ENCODE measurements around the gene CRACDL. TPM values are rescaled to one million over a fixed set of nuclear protein-coding genes. Genes with fewer than 3 reads are reported as not detected.
A peak's percentile ranks its signal among the peaks of the same experiment; 100 is the strongest.

Gene CRACDL
- total and polyA plus RNA-seq, 2 of the 13 experiments (the other 11 are each of a cell fraction or from before 2014, with no cell fraction given): 0.15 to 0.26 TPM

- TF ChIP-seq, protein P1, sequence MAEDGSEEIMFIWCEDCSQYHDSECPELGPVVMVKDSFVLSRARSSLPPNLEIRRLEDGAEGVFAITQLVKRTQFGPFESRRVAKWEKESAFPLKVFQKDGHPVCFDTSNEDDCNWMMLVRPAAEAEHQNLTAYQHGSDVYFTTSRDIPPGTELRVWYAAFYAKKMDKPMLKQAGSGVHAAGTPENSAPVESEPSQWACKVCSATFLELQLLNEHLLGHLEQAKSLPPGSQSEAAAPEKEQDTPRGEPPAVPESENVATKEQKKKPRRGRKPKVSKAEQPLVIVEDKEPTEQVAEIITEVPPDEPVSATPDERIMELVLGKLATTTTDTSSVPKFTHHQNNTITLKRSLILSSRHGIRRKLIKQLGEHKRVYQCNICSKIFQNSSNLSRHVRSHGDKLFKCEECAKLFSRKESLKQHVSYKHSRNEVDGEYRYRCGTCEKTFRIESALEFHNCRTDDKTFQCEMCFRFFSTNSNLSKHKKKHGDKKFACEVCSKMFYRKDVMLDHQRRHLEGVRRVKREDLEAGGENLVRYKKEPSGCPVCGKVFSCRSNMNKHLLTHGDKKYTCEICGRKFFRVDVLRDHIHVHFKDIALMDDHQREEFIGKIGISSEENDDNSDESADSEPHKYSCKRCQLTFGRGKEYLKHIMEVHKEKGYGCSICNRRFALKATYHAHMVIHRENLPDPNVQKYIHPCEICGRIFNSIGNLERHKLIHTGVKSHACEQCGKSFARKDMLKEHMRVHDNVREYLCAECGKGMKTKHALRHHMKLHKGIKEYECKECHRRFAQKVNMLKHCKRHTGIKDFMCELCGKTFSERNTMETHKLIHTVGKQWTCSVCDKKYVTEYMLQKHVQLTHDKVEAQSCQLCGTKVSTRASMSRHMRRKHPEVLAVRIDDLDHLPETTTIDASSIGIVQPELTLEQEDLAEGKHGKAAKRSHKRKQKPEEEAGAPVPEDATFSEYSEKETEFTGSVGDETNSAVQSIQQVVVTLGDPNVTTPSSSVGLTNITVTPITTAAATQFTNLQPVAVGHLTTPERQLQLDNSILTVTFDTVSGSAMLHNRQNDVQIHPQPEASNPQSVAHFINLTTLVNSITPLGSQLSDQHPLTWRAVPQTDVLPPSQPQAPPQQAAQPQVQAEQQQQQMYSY (CRISPR knock-in tag; IDR thresholded peaks at IDR 0.05): no peak
- TF ChIP-seq SETDB1 (CRISPR knock-in tag; IDR thresholded peaks at IDR 0.05; ENCODE audit: borderline replicate concordance): no peak
- TF ChIP-seq ETS1 (CRISPR knock-in tag; IDR thresholded peaks at IDR 0.05): no peak
- no peak for TF ChIP-seq TEAD2 (CRISPR knock-in tag; IDR thresholded peaks at IDR 0.05)
- no peak for TF ChIP-seq BCL6 (CRISPR knock-in tag; IDR thresholded peaks at IDR 0.05)
- TF ChIP-seq BORCS8-MEF2B (CRISPR knock-in tag; IDR thresholded peaks at IDR 0.05): peak; percentile 45; the same call in 1 of the 2 replicates
- TF ChIP-seq MAFF (IDR thresholded peaks at IDR 0.05; ENCODE audit: low read depth, low read length): no peak
- TF ChIP-seq HNF4A (CRISPR knock-in tag; IDR thresholded peaks at IDR 0.05): peak; percentile 17; the same call in 1 of the 2 replicates
- TF ChIP-seq ZNF280B (CRISPR knock-in tag; IDR thresholded peaks at IDR 0.05; ENCODE audit: borderline replicate concordance): 0 out of 2 replicates have a peak, but pooled peaks have one; percentile 38
- TF ChIP-seq ARNT (IDR thresholded peaks at IDR 0.05): no peak
- TF ChIP-seq MAX (IDR thresholded peaks at IDR 0.05): no peak
- TF ChIP-seq ZC3H13 (CRISPR knock-in tag; IDR thresholded peaks at IDR 0.05): no peak
- TF ChIP-seq AGO1 (IDR thresholded peaks at IDR 0.05; ENCODE audit: low read depth, low read length, poor library complexity, severe bottlenecking): peak; percentile 44
- no peak for TF ChIP-seq SRY (CRISPR knock-in tag; IDR thresholded peaks at IDR 0.05)
- TF ChIP-seq ZNF329 (CRISPR knock-in tag; IDR thresholded peaks at IDR 0.05; ENCODE audit: low read depth): 0 out of 2 replicates have a peak, but pooled peaks have one; percentile 33
- TF ChIP-seq REL (CRISPR knock-in tag; conservative IDR thresholded peaks at IDR 0.05): no peak
- TF ChIP-seq RAD21 (CRISPR knock-in tag; IDR thresholded peaks at IDR 0.05): no peak
- no peak for TF ChIP-seq DZIP1 (CRISPR knock-in tag; IDR thresholded peaks at IDR 0.05)
- no peak for TF ChIP-seq ZNF841 (CRISPR knock-in tag; IDR thresholded peaks at IDR 0.05; ENCODE audit: borderline replicate concordance)
- TF ChIP-seq ISX (CRISPR knock-in tag; conservative IDR thresholded peaks at IDR 0.05): no peak
- no peak for TF ChIP-seq POGZ (CRISPR knock-in tag; IDR thresholded peaks at IDR 0.05)
- TF ChIP-seq ZNF367 (CRISPR knock-in tag; IDR thresholded peaks at IDR 0.05; ENCODE audit: borderline replicate concordance): no peak
These were observed 23.7 kb downstream of the CRACDL start (continued) for GRCh38 chr2:98912221-98912851.
